Adipocyte (in vitro differentiated cells): ENCODE data around the gene SLC6A12.
"Not testable (repeated sequence)": the region's sequence is repeated elsewhere in the genome, so short reads cannot be mapped to it uniquely, and the experiment has no call there.

Experiments
- DNase-seq: peaks from one replicate; pipeline ENCODE4 v3.0.0-alpha.2; 2015; ENCODE audit warnings: low read depth
- H3K27me3 ChIP-seq: replicated peaks from 2 replicates; pipeline ENCODE4 v1.7.0; 2013; ENCODE audit warnings: mild to moderate bottlenecking, low read length, moderate library complexity; ENCODE audit not compliant: control insufficient read depth, insufficient read depth
- H3K36me3 ChIP-seq: 2 replicates; pipeline ENCODE4 v1.7.0; 2013; ENCODE audit warnings: low read length, mild to moderate bottlenecking, moderate library complexity; ENCODE audit not compliant: control insufficient read depth, insufficient read depth, severe bottlenecking
- H3K4me1 ChIP-seq: 2 replicates; pipeline ENCODE4 v1.7.0; 2013; ENCODE audit warnings: mild to moderate bottlenecking, low read length, moderate library complexity; ENCODE audit not compliant: control insufficient read depth, insufficient read depth
- H3K4me3 ChIP-seq: 2 replicates; pipeline ENCODE4 v1.7.0; 2013; ENCODE audit warnings: mild to moderate bottlenecking, low read length, moderate library complexity
- H3K9ac ChIP-seq: 2 replicates; pipeline ENCODE4 v1.7.0; 2013; ENCODE audit warnings: mild to moderate bottlenecking, low read length, moderate library complexity
- H3K9me3 ChIP-seq: 2 replicates; pipeline ENCODE4 v1.7.0; 2013; ENCODE audit warnings: mild to moderate bottlenecking, low read length, moderate library complexity; ENCODE audit not compliant: control insufficient read depth

The SLC6A12 gene

GRCh38 chr12:194276-194675, 19.7 kb downstream of the SLC6A12 start:
- Histone ChIP-seq H3K27me3 (peaks cover 69% of the 10 kb centered on the region), H3K9me3 (peaks cover 4% of the 10 kb centered on the region), H3K4me3 (no peak overlapping the region), H3K36me3 (no peaks in the 10 kb centered on the region), H3K4me1 (peaks cover 12% of the 10 kb centered on the region), H3K9ac (no peak overlapping the region)
- no peak for DNase-seq

DNA sequence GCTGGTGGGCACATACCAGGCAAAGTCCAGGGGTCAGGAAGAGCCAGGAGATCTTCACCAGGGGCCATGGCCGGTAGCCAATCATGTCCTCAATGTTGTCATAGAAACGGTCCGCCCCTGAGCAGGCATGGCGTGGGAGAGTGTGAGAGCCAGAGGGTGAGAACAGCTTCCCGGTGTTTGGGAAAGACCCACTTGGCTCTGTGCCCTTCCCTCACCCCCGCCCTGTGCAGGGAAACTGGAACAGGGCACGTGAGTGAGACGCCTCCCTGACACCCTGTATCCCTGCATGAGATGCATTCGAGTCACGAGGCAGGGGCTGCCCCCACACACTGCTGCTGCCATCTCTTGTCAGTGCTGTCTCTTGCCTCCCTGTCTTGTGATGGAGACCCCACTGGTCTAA, 20.7 kb downstream of the SLC6A12 start:
- Histone ChIP-seq H3K36me3 (no peaks in the 10 kb centered on the region), H3K9ac (no peak overlapping the region), H3K4me1 (peaks cover 5% of the 10 kb centered on the region), H3K4me3 (no peak overlapping the region), H3K9me3 (peaks cover 4% of the 10 kb centered on the region), H3K27me3 (peaks cover 69% of the 10 kb centered on the region)
- DNase-seq: no peak

DNA sequence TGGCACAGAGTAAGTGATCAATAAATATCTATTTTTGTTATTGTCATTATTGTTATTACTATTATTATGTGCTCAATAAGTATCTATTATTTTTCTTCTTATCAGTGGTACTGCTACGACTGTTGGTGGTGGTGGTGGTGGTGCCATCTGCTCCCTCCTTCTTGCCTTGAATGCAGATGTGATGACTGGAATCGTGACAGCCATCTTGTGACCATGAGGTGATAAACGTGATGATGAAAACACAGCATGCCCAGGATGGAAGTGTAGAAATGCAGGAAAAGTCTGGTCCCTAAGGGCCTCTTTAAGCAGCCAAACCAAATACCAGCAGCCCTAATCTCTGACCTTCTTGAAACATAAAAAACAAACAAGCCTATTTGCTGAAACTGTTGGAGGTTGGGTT, 22.4 kb downstream of the SLC6A12 start:
- Histone ChIP-seq H3K4me1 (peaks cover 5% of the 10 kb centered on the region), H3K4me3 (no peak overlapping the region), H3K9ac (no peak overlapping the region), H3K27me3 (peaks cover 72% of the 10 kb centered on the region), H3K36me3 (no peaks in the 10 kb centered on the region), H3K9me3 (peaks cover 4% of the 10 kb centered on the region)
- DNase-seq: no peak

DNA sequence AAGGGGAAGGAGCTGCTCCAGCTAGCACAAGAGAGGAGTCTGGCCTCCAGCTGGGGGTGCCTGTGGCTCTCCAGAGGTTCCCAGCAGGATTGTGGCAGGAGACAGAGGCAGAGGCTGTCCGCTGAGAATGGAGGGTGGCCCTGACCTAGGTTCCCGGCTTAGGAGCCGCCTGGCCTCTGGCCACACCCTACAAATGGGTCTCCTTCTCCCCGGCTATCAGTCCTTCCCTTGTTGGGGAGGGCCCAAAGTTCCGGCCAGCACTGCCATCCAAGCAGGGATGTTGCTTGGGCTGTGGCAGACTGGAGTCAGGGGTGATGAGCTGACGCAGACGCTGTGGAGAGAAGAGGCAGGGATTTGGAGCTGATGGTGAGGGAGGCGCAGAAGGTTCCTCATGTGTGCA, 23.1 kb downstream of the SLC6A12 start:
- H3K9me3 ChIP-seq: peaks cover 4% of the 10 kb centered on the region
- no peaks in the 10 kb centered on the region for H3K36me3 ChIP-seq
- no peak overlapping the region for H3K9ac ChIP-seq
- DNase-seq: no peak
- H3K27me3 ChIP-seq: peaks cover 67% of the 10 kb centered on the region
- no peak overlapping the region for H3K4me3 ChIP-seq
- H3K4me1 ChIP-seq: peaks cover 5% of the 10 kb centered on the region

GRCh38 chr12:189622-189962, 24.4 kb downstream of the SLC6A12 start:
- Histone ChIP-seq H3K9ac (peak overlapping the region; percentile 60), H3K4me3 (no peak overlapping the region), H3K36me3 (no peaks in the 10 kb centered on the region), H3K4me1 (peaks cover 5% of the 10 kb centered on the region), H3K9me3 (peaks cover 4% of the 10 kb centered on the region), H3K27me3 (peaks cover 55% of the 10 kb centered on the region)
- no peak for DNase-seq

DNA sequence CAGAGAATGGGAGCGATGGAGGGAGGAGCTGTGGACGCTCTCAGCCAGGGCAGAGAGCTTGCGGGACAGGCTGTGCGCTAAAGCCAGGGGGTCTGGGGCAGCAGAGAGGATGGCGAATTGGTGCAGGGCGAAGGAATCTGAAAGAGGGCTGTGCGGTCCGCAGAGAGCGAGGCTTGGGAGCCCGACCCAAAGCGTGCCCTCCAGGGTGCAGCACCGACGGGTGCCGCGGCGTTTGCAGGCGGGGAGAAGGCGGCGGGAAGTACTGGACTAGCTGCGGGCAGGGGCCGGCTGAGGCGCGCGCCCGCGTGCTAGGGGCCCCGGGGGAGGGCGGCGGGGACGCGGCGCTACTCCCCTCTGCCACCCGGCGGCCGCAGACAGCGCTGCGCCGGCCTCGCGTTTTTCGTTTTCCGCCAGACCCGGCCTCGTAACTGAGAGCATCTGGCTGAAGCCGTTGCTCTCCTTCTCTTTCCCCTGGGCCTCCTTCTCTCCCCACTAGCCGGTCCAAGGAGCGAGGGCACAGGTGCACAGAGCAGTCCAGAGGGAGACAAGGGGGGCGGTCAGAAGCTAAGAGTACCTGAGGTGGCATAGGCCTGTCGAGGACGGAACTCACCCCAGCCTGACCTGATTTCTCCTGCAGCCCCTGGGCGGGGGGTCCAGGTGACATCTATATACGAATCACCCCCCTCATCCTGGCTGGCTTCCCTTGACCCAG, 24.9 kb downstream of the SLC6A12 start:
- Histone ChIP-seq H3K27me3 (peaks cover 49% of the 10 kb centered on the region), H3K4me3 (peak overlapping the region; percentile 78), H3K9me3 (peaks cover 4% of the 10 kb centered on the region), H3K4me1 (peaks cover 5% of the 10 kb centered on the region), H3K36me3 (no peaks in the 10 kb centered on the region), H3K9ac (peak overlapping the region; percentile 60)
- DNase-seq: peak; percentile 82

DNA sequence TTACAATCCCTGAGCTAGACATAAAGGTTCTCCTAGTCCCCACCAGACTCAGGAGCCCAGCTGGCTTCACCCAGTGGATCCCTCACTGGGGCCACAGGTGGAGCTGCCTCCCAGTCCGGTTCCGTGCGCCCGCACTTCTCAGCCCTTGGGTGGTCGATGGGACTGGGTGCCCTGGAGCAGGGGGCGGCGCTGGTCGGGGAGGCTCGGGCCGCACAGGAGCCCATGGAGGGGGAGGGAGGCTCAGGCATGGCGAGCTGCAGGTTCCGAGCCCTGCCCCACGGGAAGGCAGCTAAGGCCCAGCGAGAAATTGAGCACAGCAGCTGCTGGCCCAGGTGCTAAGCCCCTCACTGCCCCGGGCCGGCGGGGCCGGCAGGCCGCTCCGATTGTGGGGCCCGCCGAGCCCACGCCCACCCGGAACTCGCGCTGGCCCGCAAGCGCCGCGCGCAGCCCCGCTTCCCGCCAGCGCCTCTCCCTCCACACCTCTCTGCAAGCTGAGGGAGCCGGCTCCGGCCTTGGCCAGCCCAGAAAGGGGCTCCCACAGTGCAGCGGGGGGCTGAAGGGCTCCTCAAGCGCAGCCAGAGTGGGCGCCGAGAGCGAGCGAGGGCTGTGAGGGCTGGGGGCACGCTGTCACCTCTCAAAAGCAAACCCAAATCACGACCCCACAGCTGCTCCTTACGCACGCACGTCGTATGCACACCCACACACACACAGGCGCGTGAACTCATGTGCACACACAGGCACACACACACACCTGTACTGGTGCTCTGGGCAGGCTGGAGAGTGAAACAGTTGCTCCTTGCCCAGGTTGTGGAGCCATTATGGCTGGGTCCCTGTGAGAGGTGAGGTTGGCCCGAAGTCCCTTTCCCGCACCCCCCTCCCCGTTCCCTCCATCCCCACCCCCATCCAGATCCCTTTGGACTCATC, 25.7 kb downstream of the SLC6A12 start:
- not testable (repeated sequence) for DNase-seq, H3K36me3 ChIP-seq
- H3K4me3 ChIP-seq: peak overlapping the region; percentile 78

DNA sequence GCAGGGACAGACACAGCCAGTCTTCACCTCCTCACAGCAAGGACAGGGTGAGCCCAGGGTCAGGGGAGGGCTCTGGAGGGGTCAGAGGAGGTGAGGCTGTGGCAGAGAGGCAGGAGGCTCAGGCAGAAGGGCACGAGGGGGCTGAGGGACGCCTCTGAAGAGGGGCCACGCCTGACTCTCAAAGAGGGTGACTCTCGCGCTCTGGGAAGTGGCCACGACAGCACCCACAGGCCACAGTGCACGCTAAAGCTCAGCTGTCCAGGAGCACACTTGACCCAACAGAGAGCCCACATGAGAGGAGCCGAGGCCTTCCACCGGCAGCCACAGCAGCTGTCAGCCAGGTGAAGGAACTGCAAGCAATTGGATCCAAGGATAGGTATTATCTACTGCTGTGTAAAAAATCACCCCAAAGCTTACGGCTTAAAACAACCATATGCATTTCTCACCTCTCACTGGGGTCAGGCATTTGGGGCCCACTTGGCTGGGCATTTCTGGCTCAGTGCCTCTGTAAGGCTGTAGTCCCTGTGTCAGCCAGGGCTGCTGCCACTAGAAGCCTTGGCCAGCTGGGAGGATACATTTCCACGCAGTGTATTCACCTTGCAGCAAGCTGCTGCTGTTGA, 27.8 kb downstream of the SLC6A12 start:
- Histone ChIP-seq H3K4me1 (peaks cover 14% of the 10 kb centered on the region), H3K9me3 (no peaks in the 10 kb centered on the region), H3K36me3 (no peaks in the 10 kb centered on the region), H3K9ac (no peak overlapping the region), H3K27me3 (peaks cover 21% of the 10 kb centered on the region), H3K4me3 (no peak overlapping the region)
- no peak for DNase-seq

More for the DNA sequence above, 25.7 kb downstream of the SLC6A12 start:
- peak overlapping the region; percentile 60 for H3K9ac ChIP-seq
- peaks cover 41% of the 10 kb centered on the region for H3K27me3 ChIP-seq
- H3K4me1 ChIP-seq, H3K9me3 ChIP-seq: not testable (repeated sequence)

GRCh38 chr12:185576-185955, 28.4 kb downstream of the SLC6A12 start:
- Histone ChIP-seq H3K4me3 (no peak overlapping the region), H3K9me3 (no peaks in the 10 kb centered on the region), H3K9ac (no peak overlapping the region), H3K27me3 (peaks cover 16% of the 10 kb centered on the region), H3K36me3 (no peaks in the 10 kb centered on the region), H3K4me1 (peaks cover 14% of the 10 kb centered on the region)
- no peak for DNase-seq

- Histone ChIP-seq H3K4me3 (no peak overlapping the region), H3K9me3 (no peaks in the 10 kb centered on the region), H3K4me1 (peaks cover 14% of the 10 kb centered on the region), H3K9ac (no peak overlapping the region), H3K36me3 (no peaks in the 10 kb centered on the region), H3K27me3 (peaks cover 10% of the 10 kb centered on the region)
- no peak for DNase-seq
Observed at GRCh38 chr12:184811-185575, 29.0 kb downstream of the SLC6A12 start.
